ENCODE data around the gene DAB2IP. TPM values are rescaled to one million over a fixed set of nuclear protein-coding genes. Genes with fewer than 3 reads are reported as not detected.
"Not testable (repeated sequence)": the region's sequence is repeated elsewhere in the genome, so short reads cannot be mapped to it uniquely, and the experiment has no call there.

DAB2IP gene
- total RNA-seq (2014; rRNA removed; shearing (Covaris generic)), result 18.2 and 18.7 TPM in 2 replicates

DNA sequence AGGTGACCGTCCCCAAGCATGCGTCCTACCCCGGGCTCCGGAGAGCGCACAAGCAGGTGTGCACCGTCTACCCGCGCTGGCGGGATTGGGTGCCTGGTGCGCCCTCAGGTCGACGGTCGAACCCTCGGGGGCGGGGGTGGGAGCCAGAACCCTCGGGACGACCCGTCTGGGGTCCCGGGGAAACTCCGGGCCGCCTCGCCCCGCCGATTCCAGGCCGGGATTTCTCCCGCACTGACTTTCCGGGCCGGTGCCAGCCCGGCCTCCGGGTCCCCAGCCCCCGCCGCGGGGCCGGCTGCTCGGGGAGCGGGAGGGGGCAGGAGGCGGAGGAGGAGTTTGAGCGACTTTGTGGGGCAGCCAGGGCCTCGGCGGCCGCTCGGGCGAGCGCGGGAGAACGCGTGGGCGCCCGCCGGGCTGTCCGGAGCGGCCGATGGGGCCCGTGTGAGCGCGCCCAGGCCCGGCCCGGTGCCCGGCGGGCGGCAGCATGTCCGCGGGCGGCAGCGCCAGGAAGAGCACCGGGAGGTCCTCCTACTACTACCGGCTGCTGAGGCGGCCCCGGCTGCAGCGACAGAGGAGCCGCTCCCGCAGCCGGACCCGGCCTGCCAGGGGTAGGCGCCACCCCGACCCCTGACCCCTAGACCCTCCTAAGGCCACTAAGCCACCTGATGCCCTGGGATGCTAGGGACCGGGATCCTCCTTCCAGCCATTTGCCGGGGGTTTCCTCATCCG is at the start of gene DAB2IP:
Gene DAB2IP (plus strand): TSS at position 340 of the 726 bp plus-strand sequence. CDS start 142 bp downstream, at position 482.
- Histone ChIP-seq H3K4me1 (peaks cover 21% of the 10 kb centered on the region), H3K27ac (peak within 1 kb of the TSS; percentile 17; the same call in 1 of the 2 replicates)
- peak; percentile 83 to 85 for DNase-seq

DNA sequence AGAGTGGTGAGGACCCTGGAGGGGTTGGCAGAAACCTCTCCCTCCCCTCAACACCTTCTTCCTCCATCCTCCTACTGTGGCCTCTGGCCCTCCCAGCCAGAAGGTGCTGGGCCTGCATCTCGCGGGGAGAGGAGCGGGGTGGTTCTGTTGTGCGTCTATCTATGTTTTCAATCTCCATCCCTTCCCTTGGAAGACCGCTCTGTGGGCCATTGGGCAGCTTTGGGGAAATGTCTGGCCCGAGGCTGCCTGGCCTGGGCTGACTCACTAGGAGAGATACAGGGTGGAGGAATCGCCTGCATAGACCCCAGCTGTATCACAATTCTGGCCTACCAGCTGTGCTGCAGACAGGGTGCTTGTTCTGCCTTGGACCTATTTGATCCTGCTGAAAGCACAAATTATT is 48.4 kb upstream of the DAB2IP start:
- Histone ChIP-seq H3K36me3 (no peaks in the 10 kb centered on the region), H3K27ac (no peak overlapping the region), H3K9me3 (replicated peaks) (no peaks in the 10 kb centered on the region), H3K4me1 (peaks cover 19% of the 10 kb centered on the region), H3K27me3 (no peaks in the 10 kb centered on the region), H3K4me3 (no peak overlapping the region)
- DNase-seq, result no peak

More for the DNA sequence above, at the start of gene DAB2IP:
- Histone ChIP-seq H3K27me3 (no peaks in the 10 kb centered on the region), H3K36me3 (no peaks in the 10 kb centered on the region), H3K4me3 (peak within 1 kb of the TSS; percentile 78), H3K9me3 (replicated peaks) (no peaks in the 10 kb centered on the region)

DNA sequence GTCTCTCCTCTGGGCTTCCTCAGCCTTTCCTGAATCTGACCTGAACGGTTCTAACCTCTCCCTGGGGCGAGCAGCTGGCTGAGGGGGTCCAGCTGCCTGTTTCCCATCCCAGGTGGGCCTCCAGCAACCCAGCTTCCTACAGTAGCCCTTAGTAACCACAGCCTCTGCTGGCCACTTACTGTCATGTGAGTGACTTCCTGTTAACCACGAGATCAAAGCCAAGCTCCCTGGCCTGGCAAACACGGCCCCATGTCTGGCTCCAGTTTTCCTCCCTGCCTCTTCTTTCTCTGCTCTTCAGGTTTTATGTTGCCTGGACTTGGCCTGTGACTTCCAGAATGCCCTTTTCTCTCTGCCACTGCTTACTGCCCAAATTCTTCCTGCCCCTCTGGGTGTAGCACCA is 47.2 kb upstream of the DAB2IP start:
- H3K4me3 ChIP-seq, result no peak overlapping the region
- no peaks in the 10 kb centered on the region for H3K9me3 ChIP-seq (replicated peaks)
- no peaks in the 10 kb centered on the region for H3K27me3 ChIP-seq
- H3K36me3 ChIP-seq, result no peaks in the 10 kb centered on the region
- peaks cover 22% of the 10 kb centered on the region for H3K4me1 ChIP-seq
- peak; percentile 52 to 68 for DNase-seq
- H3K27ac ChIP-seq, result no peak overlapping the region

DNA sequence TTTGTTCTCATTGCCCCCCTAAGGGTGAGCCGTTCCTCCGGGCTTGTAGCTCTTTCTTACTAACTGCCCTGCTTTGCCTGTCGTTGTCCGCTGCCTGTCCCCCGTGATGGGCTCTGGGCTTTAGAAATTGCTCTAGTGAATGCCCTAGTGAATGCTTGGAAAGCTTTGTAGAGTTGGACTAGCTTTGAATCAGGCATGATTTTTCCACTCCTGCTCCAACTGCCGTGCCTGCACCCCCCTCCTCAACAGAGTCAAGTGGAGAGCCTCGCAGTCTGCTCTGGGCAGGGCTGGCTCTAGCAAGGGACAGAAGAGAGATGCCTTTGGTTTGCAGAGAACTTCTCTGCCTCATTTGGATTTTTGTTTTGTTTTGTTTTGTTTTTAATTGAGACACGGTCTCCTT is 46.8 kb upstream of the DAB2IP start:
- peaks cover 22% of the 10 kb centered on the region for H3K4me1 ChIP-seq

DNA sequence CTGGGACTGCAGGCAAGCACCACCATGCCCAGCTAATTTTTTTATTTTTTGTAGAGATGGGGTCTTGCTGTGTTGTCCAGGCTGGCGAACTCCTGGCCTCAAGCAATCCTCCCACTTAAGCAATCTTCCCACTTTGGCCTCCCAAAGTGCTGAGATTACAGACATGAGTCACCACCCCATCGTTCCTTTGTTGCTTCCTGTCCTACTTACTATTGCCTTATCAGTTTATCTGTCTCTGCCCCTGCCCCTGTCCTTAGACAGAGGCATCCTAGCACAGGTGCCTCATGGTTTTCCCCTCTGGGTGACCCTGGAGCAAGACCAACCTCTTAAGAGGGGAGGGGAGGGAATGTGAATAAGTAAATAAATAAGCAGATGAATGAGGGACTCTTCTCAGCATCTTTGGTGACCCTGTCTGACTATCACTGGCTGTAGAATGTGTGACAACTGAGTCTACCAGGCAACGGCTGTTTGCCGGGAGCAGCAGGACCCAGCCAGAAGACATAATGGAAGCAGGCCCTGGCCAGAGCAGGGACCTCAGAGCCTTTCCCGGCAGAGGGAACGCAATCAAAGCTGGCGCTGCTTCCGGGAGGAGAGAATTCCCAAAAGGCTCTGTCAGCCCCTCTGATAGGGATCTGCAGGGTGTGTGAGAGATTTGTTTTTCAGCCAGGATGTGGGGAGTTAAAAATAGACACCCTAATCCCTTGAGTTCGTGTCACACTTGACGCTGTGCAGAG is 43.8 kb upstream of the DAB2IP start:
- Histone ChIP-seq H3K4me1 (peaks cover 22% of the 10 kb centered on the region), H3K4me3 (no peak overlapping the region), H3K36me3 (no peaks in the 10 kb centered on the region), H3K27me3 (no peaks in the 10 kb centered on the region), H3K27ac (peak overlapping the region; percentile 39), H3K9me3 (replicated peaks) (no peaks in the 10 kb centered on the region)
- peak; percentile 89 to 94 for DNase-seq

More for the DNA sequence above, 46.8 kb upstream of the DAB2IP start:
- Histone ChIP-seq H3K4me3 (no peak overlapping the region), H3K27ac (no peak overlapping the region), H3K36me3 (no peaks in the 10 kb centered on the region), H3K27me3 (no peaks in the 10 kb centered on the region), H3K9me3 (replicated peaks) (no peaks in the 10 kb centered on the region)
- DNase-seq, result no peak

DNA sequence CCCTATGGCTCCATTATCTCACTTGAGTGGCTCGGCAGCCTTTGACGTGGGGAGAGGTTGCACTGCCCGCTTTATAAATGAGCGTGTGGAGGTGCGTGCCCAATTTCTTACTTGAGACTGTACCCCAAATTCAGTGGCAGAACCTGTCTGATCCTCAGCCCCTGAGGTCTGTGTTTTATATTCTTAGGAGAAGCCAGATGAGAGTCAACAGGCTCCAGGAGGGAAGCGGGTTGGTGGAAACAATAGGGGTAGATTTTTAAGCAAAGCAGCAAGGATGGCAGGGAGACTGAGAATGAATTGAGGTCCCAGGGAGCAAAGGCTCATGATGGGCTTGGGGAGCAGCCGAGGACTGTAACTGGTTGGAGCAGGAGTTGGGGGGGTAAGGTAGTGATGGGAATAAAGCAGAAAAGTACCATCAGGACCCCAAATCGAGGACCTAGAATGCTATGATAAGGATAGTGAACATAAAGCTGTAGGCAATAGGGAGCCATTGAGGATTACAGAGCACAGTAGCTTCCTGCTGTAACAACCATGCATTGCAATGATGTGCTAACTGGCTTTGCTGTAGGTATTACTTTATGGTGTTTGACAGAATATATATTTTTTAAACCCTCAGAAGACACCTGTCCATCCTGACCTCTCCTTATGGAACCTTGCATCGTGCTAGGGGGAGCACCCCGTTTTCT is 43.1 kb upstream of the DAB2IP start:
- Histone ChIP-seq H3K27me3 (no peaks in the 10 kb centered on the region), H3K27ac (peak overlapping the region; percentile 39; the same call in 1 of the 2 replicates), H3K4me3 (no peak overlapping the region), H3K9me3 (replicated peaks) (no peaks in the 10 kb centered on the region), H3K4me1 (peaks cover 29% of the 10 kb centered on the region), H3K36me3 (no peaks in the 10 kb centered on the region)
- DNase-seq, result no peak

DNA sequence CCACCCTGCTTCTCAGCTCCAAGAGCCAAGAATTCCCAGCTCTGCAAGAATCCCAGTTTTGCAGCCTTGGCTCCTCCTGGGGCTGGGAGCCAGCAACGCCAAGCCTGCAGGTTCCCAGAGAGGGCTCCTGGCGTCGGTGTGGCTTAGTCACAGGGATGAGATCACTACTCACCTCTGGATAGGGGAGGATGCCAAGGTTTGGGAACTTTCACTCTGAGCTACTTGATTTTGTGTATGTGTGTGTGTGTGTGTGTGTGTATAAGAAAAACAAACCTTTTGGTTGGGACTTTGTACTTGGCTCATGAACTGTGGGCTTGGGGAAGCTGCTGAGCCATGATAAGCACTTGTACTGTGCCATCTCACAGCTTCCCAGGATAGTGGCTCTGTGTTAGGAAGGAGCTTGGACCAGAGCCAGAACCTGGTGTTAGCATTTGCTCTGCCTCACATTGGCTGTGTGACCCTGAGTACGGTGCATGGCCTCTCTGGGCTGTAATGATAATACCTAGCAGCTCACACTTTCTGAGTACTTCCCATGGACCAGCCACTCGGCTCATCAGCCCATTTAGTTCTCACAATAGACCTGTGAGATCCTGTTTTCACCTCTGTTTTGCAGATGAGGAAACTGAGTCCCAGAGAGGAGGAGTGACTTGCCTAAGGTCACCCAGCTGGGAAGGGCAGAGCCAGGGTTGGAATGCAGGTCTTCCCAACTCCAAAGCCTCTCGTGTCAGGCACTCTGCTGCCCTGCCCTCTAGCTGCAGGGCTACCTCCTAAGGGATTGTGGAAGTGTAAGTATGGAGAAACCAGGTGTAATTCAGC is 41.4 kb upstream of the DAB2IP start:
- Histone ChIP-seq H3K4me1 (peaks cover 25% of the 10 kb centered on the region), H3K4me3 (no peak overlapping the region), H3K27ac (no peak overlapping the region), H3K27me3 (no peaks in the 10 kb centered on the region), H3K9me3 (replicated peaks) (no peaks in the 10 kb centered on the region), H3K36me3 (no peaks in the 10 kb centered on the region)
- DNase-seq, result peak in 1 of 2 experiments; percentile 36

DNA sequence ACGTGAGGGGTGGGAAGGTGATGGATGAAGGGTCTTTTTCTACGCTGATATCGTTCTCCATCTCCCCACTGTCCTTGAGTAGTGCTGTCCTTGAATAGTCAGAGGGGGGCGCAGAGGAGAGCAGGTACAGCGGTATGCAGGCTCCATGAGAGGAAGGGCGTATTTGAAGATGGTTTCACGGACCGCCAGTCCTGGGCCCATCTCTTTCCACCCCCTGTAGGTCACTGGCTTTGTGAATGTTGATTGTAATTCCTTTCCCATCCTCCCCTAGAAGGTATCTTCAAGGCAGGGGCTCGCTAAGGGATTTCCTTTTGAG is 40.8 kb upstream of the DAB2IP start:
- no peak overlapping the region for H3K4me3 ChIP-seq
- no peaks in the 10 kb centered on the region for H3K27me3 ChIP-seq
- no peak overlapping the region for H3K27ac ChIP-seq
- H3K4me1 ChIP-seq, result peaks cover 25% of the 10 kb centered on the region
- no peak for DNase-seq
- no peaks in the 10 kb centered on the region for H3K9me3 ChIP-seq (replicated peaks)
- no peaks in the 10 kb centered on the region for H3K36me3 ChIP-seq

DNA sequence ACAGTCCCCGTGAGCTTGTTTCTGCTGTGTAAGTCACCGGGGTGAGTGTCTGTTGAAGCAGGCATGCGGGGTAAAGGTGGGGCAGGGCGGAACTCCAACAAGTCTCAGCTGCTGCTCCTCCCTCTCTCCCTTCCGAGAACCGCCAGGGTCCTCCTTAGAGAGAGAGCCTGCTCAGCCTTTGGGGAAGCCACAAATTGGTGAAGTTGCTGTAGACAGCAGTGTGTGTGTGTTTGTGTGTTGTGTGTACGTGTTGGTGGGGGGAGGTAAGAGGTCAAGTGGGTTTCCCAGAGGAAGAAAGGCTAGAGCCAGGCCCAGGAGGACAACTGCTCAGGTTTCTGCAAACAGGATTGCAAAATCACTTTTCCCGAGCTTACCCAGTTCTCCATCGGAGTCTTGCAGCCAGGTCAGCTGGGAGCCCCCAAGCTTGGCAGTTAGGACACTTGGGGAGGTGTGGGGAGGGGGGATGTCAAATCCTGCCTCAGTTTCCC is 38.9 kb upstream of the DAB2IP start:
- Histone ChIP-seq H3K4me3 (no peak overlapping the region), H3K4me1 (peaks cover 24% of the 10 kb centered on the region), H3K9me3 (replicated peaks) (no peaks in the 10 kb centered on the region), H3K27me3 (no peaks in the 10 kb centered on the region), H3K36me3 (no peaks in the 10 kb centered on the region), H3K27ac (peak overlapping the region; percentile 12)
- peak; percentile 40 to 64 for DNase-seq

DNA sequence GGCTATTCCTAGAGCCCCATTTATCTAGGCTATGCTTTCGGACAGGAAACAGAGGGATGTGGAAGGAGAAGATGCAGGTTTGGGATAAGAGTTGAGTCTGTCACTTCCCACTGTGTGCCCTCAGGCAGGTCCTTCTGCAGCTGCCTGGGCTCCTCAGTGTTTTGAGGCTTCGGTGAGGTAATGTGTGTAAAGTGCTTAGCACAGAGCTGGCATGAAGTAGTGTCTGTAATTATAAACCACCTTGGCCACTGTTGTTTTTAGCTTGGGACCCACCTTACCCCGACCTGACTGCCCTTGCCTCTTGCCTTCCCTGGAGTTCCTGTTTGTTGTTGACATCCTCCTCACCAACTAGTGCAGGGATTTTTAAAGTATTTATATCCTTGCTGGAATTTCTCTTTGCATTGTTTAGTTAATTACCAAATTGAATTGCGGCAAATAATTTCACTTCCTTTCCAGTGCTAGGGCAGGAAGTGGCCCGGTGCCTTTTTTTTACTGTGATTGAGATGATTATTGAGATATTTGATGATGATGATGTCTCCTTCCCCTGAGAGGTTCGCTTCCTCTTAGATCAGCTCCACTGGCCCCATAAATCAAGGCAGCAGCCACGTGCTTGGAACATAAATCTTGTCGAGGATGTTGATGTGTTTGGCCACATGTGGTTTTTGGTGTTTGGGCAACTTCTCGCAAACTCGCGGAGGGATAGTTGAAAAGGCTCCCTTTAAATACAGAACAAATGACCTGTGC is 38.3 kb upstream of the DAB2IP start:
- H3K27ac ChIP-seq, result peak overlapping the region; percentile 19
- H3K9me3 ChIP-seq (replicated peaks), result no peaks in the 10 kb centered on the region
- DNase-seq, result peak; percentile 79 to 88
- no peak overlapping the region for H3K4me3 ChIP-seq
- no peaks in the 10 kb centered on the region for H3K36me3 ChIP-seq
- H3K27me3 ChIP-seq, result no peaks in the 10 kb centered on the region
- H3K4me1 ChIP-seq, result peaks cover 20% of the 10 kb centered on the region

DNA sequence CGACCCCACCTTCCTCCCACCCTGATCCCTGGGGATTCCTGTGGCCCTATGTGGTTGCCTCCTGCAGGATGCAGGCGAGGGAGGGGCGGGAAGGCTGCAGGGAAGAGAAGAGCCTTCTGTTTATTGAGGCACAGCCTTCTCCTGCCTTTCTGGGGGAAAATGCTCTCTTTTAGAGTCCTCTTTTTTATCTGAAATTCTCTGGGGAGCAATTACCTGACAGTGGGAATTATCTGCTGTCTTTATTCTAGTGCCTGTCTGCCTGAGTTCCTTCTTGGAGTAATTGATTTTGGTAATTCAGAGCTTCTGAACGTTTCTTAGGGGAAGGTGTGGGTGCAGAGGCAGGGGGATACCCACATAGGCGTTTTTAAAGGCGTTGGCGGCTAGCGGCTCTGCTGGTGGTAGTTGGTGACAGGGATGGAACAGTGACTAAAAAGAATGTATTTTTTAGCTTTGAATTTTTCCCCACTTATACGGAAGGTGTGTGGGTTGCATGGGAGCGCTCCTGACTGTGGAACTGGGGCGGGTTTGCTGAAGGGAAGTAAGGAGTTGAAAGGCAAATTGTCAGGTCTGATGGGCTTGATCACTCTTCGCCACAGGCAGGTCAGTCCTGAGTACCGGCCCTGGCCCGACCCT is 35.2 kb upstream of the DAB2IP start:
- Histone ChIP-seq H3K36me3 (no peaks in the 10 kb centered on the region), H3K4me1 (peaks cover 18% of the 10 kb centered on the region), H3K27ac (no peak overlapping the region), H3K9me3 (replicated peaks) (no peaks in the 10 kb centered on the region), H3K4me3 (no peak overlapping the region), H3K27me3 (no peaks in the 10 kb centered on the region)
- DNase-seq, result no peak

DNA sequence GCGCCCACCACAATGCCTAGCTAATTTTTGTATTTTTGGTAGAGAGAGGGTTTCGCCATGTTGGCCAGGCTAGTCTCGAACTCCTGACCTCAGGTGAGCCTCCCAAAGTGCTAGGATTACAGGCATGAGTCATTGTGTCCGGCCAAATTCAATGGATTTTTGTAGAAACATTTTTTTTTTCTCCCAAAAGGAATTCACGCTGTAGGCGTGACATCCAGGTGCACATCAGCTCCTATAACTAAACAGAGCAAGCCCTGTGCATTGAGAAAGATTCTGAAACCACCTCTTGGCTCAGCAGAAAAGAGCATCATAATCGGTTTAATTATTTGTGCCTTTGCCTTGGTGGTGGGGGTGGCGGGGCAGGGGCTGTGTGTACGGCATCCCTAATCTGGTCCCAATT is 32.9 kb upstream of the DAB2IP start:
- Histone ChIP-seq H3K4me1 (peaks cover 5% of the 10 kb centered on the region), H3K27me3 (no peaks in the 10 kb centered on the region), H3K9me3 (replicated peaks) (no peaks in the 10 kb centered on the region), H3K36me3 (no peaks in the 10 kb centered on the region), H3K27ac (no peak overlapping the region), H3K4me3 (no peak overlapping the region)
- no peak for DNase-seq

DNA sequence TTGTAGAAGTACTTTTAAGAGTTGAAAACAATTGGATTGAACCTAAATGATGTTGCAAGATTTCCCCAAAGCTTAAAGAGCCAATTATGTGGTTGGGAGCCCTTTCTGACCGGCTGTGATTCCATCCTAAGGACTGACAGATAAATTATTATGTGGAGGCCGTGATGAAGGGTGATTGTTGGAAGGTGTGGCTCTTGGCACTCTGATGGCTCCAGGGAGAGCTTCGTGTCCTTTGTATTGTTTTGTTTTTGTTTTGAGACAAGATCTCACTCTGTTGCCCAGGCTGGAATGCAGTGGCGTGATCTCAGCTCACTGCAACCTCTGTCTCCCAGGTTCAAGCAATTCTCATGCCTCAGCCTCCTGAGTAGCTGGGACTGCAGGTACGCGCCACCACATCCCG is 32.5 kb upstream of the DAB2IP start:
- not testable (repeated sequence) for H3K9me3 ChIP-seq (replicated peaks); DNase-seq; H3K4me3 ChIP-seq; H3K27ac ChIP-seq; H3K4me1 ChIP-seq; H3K36me3 ChIP-seq; H3K27me3 ChIP-seq

Measured in SJCRH30 (cell line).